ENCODE data around the gene ZNF277.
A peak's percentile ranks its signal among the peaks of the same experiment; 100 is the strongest.

The ZNF277 gene

GRCh38 chr7:112193915-112194502 lies 12.5 kb upstream of the ZNF277 start:
- Mint-ChIP-seq H3K9me3 (no peaks in the 10 kb centered on the region), H3K4me1 (ENCODE audit: low read depth) (peaks cover 3% of the 10 kb centered on the region), H3K36me3 (ENCODE audit: low read depth) (no peaks in the 10 kb centered on the region), H3K27ac (no peak overlapping the region), H3K27me3 (ENCODE audit: low read depth) (peaks cover 15% of the 10 kb centered on the region), H3K4me3 (no peak overlapping the region)
- DNase-seq (ENCODE audit: low spot score) = no peak

GRCh38 chr7:112195717-112196116 lies 10.8 kb upstream of the ZNF277 start:
- Mint-ChIP-seq H3K36me3 (ENCODE audit: low read depth) (no peaks in the 10 kb centered on the region), H3K27me3 (ENCODE audit: low read depth) (peaks cover 17% of the 10 kb centered on the region), H3K27ac (no peak overlapping the region)

GRCh38 chr7:112197322-112197721 lies 9.2 kb upstream of the ZNF277 start:
- H3K4me1 Mint-ChIP-seq (ENCODE audit: low read depth) = peaks cover 3% of the 10 kb centered on the region
- no peak for DNase-seq (ENCODE audit: low spot score)
- H3K27ac Mint-ChIP-seq = no peak overlapping the region
- H3K4me3 Mint-ChIP-seq = no peak overlapping the region
- H3K36me3 Mint-ChIP-seq (ENCODE audit: low read depth) = no peaks in the 10 kb centered on the region
- H3K9me3 Mint-ChIP-seq = no peaks in the 10 kb centered on the region
- peaks cover 25% of the 10 kb centered on the region for H3K27me3 Mint-ChIP-seq (ENCODE audit: low read depth)

More at GRCh38 chr7:112195717-112196116, 10.8 kb upstream of the ZNF277 start:
- no peaks in the 10 kb centered on the region for H3K9me3 Mint-ChIP-seq
- H3K4me3 Mint-ChIP-seq = no peak overlapping the region
- H3K4me1 Mint-ChIP-seq (ENCODE audit: low read depth) = peaks cover 3% of the 10 kb centered on the region
- DNase-seq (ENCODE audit: low spot score) = no peak

GRCh38 chr7:112199035-112199655 lies 7.3 kb upstream of the ZNF277 start:
- H3K4me1 Mint-ChIP-seq (ENCODE audit: low read depth) = peaks cover 8% of the 10 kb centered on the region
- H3K27me3 Mint-ChIP-seq (ENCODE audit: low read depth) = peaks cover 33% of the 10 kb centered on the region
- no peak overlapping the region for H3K27ac Mint-ChIP-seq
- H3K4me3 Mint-ChIP-seq = no peak overlapping the region
- H3K9me3 Mint-ChIP-seq = no peaks in the 10 kb centered on the region
- no peaks in the 10 kb centered on the region for H3K36me3 Mint-ChIP-seq (ENCODE audit: low read depth)
- no peak for DNase-seq (ENCODE audit: low spot score)

GRCh38 chr7:112199672-112200071 lies 6.8 kb upstream of the ZNF277 start:
- Mint-ChIP-seq H3K27ac (no peak overlapping the region), H3K4me1 (ENCODE audit: low read depth) (peaks cover 12% of the 10 kb centered on the region), H3K27me3 (ENCODE audit: low read depth) (peaks cover 36% of the 10 kb centered on the region), H3K36me3 (ENCODE audit: low read depth) (no peaks in the 10 kb centered on the region), H3K9me3 (no peaks in the 10 kb centered on the region), H3K4me3 (no peak overlapping the region)
- DNase-seq (ENCODE audit: low spot score) = no peak

- H3K4me3 Mint-ChIP-seq = no peak overlapping the region
- no peaks in the 10 kb centered on the region for H3K9me3 Mint-ChIP-seq
- peaks cover 18% of the 10 kb centered on the region for H3K4me1 Mint-ChIP-seq (ENCODE audit: low read depth)
- H3K27me3 Mint-ChIP-seq (ENCODE audit: low read depth) = peaks cover 44% of the 10 kb centered on the region
- DNase-seq (ENCODE audit: low spot score) = no peak
- no peak overlapping the region for H3K27ac Mint-ChIP-seq
- no peaks in the 10 kb centered on the region for H3K36me3 Mint-ChIP-seq (ENCODE audit: low read depth)
Observed at GRCh38 chr7:112201411-112201810, 5.1 kb upstream of the ZNF277 start.

GRCh38 chr7:112201839-112202238 lies 4.7 kb upstream of the ZNF277 start:
- H3K4me3 Mint-ChIP-seq = no peak overlapping the region
- H3K27me3 Mint-ChIP-seq (ENCODE audit: low read depth) = peaks cover 44% of the 10 kb centered on the region
- H3K27ac Mint-ChIP-seq = no peak overlapping the region
- no peaks in the 10 kb centered on the region for H3K36me3 Mint-ChIP-seq (ENCODE audit: low read depth)
- DNase-seq (ENCODE audit: low spot score) = no peak
- no peaks in the 10 kb centered on the region for H3K9me3 Mint-ChIP-seq
- H3K4me1 Mint-ChIP-seq (ENCODE audit: low read depth) = peaks cover 18% of the 10 kb centered on the region

- H3K36me3 Mint-ChIP-seq (ENCODE audit: low read depth) = no peaks in the 10 kb centered on the region
- H3K27ac Mint-ChIP-seq = no peak overlapping the region
- peaks cover 38% of the 10 kb centered on the region for H3K27me3 Mint-ChIP-seq (ENCODE audit: low read depth)
- DNase-seq (ENCODE audit: low spot score) = no peak
- H3K4me1 Mint-ChIP-seq (ENCODE audit: low read depth) = peaks cover 23% of the 10 kb centered on the region
- no peaks in the 10 kb centered on the region for H3K9me3 Mint-ChIP-seq
- H3K4me3 Mint-ChIP-seq = no peak overlapping the region
Observed at GRCh38 chr7:112202816-112203215, 3.7 kb upstream of the ZNF277 start.

GRCh38 chr7:112203365-112203739 lies 3.1 kb upstream of the ZNF277 start:
- Mint-ChIP-seq H3K4me1 (ENCODE audit: low read depth) (peaks cover 23% of the 10 kb centered on the region), H3K9me3 (no peaks in the 10 kb centered on the region), H3K4me3 (no peak overlapping the region), H3K27ac (no peak overlapping the region), H3K27me3 (ENCODE audit: low read depth) (peaks cover 38% of the 10 kb centered on the region), H3K36me3 (ENCODE audit: low read depth) (no peaks in the 10 kb centered on the region)
- DNase-seq (ENCODE audit: low spot score) = no peak

- Mint-ChIP-seq H3K27ac (no peak overlapping the region), H3K36me3 (ENCODE audit: low read depth) (no peaks in the 10 kb centered on the region), H3K9me3 (no peaks in the 10 kb centered on the region), H3K4me3 (peak overlapping the region; percentile 98), H3K27me3 (ENCODE audit: low read depth) (peaks cover 38% of the 10 kb centered on the region), H3K4me1 (ENCODE audit: low read depth) (peaks cover 20% of the 10 kb centered on the region)
- no peak for DNase-seq (ENCODE audit: low spot score)
Observed at GRCh38 chr7:112204499-112205342, 1.8 kb upstream of the ZNF277 start.

GRCh38 chr7:112205343-112206237 lies 905 bp upstream of the ZNF277 start:
- H3K27ac Mint-ChIP-seq = no peak overlapping the region
- peak; percentile 16 for DNase-seq (ENCODE audit: low spot score)
- H3K9me3 Mint-ChIP-seq = no peaks in the 10 kb centered on the region
- no peaks in the 10 kb centered on the region for H3K36me3 Mint-ChIP-seq (ENCODE audit: low read depth)
- H3K4me3 Mint-ChIP-seq = peak overlapping the region; percentile 98
- H3K4me1 Mint-ChIP-seq (ENCODE audit: low read depth) = peaks cover 20% of the 10 kb centered on the region
- peaks cover 38% of the 10 kb centered on the region for H3K27me3 Mint-ChIP-seq (ENCODE audit: low read depth)

- Mint-ChIP-seq H3K27me3 (ENCODE audit: low read depth) (peaks cover 29% of the 10 kb centered on the region), H3K9me3 (no peaks in the 10 kb centered on the region), H3K36me3 (ENCODE audit: low read depth) (no peaks in the 10 kb centered on the region), H3K27ac (peak overlapping the region; percentile 90), H3K4me1 (ENCODE audit: low read depth) (peaks cover 20% of the 10 kb centered on the region), H3K4me3 (peak overlapping the region; percentile 98)
- DNase-seq (ENCODE audit: low spot score) = no peak
Observed at GRCh38 chr7:112206991-112207592, 597 bp downstream of the ZNF277 start.

GRCh38 chr7:112207765-112208164 lies 1.3 kb downstream of the ZNF277 start:
- Mint-ChIP-seq H3K36me3 (ENCODE audit: low read depth) (no peaks in the 10 kb centered on the region), H3K27ac (no peak overlapping the region), H3K4me1 (ENCODE audit: low read depth) (peaks cover 20% of the 10 kb centered on the region), H3K27me3 (ENCODE audit: low read depth) (peaks cover 27% of the 10 kb centered on the region), H3K4me3 (peak overlapping the region; percentile 98), H3K9me3 (no peaks in the 10 kb centered on the region)
- no peak for DNase-seq (ENCODE audit: low spot score)
